GM19438 (cell line): Measurements from ENCODE around the gene CDK11A.
"Not testable (repeated sequence)": the region's sequence is repeated elsewhere in the genome, so short reads cannot be mapped to it uniquely, and the experiment has no call there.

ENCODE experiments used
- ATAC-seq: cut with Tn5 transposase; IDR thresholded peaks from one replicate; pipeline ENCODE4 v1.9.1; 2021; ENCODE audit warnings: low read depth; ENCODE audit not compliant: unreplicated experiment

The CDK11A gene

DNA sequence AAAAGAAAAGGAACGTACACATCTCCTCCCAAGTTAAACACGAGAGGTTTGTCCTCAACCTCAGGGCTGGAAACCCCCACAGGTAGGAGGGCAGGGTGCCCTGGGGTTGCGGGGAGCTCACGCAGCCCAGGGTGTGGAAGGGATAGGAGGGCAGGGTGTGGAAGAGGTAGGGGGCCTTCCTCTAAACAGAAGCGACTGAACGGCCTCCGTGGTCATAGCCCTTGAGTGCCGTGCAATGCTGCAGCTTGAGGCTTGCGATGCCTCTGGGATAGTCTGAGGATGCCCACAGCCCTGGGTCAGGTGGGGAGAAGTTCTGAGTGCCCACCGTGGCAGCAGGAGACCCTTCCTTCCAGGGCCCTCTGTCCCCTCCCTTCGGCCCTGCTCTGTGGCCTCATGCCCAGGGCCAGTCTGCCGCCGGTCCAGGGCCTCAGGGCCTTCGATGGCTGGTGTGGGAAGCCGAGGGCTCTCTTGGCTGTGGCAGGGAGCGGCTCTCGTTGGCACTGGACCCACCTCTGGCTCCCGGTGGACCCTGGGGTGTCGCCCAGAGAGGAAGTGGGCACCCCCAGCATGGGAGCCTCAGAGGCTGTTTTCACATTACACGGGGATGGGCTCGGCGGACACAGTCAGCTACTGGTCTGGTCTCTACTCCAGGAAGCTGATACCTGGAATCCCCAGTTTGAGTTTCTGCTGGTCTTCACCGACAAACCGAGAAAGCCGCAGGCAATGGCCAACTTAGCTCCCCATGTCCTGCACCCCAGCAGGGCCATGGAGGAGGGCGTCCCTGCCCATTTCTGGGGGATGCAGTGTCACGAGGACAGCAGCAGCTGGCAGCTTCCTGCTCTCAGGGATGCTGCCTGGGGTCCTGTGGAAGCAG, 59.0 kb downstream of the CDK11A start:
- ATAC-seq = no peak

DNA sequence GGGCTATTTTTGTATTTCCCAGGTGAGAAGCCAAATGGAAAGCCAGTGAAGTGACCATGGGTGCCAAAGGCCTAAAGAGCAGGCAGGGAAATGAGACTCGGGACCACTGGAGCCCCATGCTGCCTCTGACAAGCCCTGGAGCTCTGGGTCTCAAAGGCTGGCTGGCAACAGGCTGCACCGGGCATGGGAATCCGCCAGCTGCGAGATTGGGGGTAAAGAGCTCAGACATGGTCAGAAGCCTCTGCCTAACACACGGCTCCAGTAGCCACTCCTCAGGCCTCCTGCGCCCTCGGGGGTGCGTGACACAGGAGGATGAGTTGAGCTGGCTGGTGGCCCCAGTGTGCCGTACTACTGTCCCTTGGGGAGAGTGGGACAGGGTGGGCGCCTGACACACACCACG, 59.8 kb downstream of the CDK11A start:
- ATAC-seq = not testable (repeated sequence)

DNA sequence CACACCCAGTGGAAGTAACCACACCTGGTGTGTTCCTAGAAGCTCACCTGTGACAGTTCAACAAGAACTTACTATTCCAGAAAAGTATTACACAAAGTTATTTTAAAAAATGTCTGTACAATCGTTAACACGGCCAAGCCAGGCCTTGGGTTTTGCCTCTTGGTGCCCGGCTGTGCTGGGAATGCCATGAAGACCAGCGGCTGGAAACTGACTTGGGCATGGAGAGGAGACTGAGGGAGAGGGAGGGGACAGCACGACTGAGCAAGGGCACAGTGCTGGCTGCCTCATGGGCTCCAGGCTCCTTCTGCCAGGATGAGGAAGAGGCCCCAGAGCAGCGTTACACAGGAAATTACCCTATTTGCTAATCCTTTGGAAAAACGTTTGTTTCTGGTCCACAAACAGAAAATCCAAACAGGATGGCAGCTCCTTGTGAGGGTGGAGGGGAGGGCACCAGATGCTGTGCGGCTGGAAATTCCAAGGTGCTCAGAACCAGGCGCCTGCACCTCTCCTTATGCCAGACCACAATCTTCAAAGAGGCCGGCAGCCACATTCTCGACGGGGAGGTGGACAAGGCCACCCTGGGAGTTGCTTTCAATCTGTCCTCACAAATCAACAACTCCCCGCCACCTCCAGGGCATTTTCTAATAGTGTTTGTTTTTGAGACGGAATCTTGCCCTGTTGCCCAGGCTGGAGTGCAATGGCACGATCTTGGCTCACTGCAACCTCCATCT, 61.2 kb downstream of the CDK11A start:
- ATAC-seq = not testable (repeated sequence)

DNA sequence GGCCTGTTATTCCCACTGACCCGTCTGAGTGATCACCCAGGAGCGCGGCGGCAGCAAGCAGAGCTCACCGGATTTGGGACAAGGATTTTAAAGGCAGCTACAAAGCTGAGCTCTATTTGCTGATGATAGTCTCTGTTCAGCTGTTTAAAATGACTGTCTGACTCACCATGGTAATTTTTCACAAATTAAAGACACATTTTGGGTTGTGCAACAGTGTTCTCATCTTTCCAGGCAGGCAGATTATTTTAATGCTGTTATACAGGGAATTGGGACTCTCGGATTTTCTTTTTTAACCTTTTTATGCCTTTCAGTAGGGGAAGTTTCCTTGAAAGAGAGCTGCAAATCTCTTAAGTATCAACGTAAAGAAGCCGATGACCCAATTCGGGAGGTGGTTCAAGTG, 61.8 kb downstream of the CDK11A start:
- ATAC-seq = not testable (repeated sequence)

DNA sequence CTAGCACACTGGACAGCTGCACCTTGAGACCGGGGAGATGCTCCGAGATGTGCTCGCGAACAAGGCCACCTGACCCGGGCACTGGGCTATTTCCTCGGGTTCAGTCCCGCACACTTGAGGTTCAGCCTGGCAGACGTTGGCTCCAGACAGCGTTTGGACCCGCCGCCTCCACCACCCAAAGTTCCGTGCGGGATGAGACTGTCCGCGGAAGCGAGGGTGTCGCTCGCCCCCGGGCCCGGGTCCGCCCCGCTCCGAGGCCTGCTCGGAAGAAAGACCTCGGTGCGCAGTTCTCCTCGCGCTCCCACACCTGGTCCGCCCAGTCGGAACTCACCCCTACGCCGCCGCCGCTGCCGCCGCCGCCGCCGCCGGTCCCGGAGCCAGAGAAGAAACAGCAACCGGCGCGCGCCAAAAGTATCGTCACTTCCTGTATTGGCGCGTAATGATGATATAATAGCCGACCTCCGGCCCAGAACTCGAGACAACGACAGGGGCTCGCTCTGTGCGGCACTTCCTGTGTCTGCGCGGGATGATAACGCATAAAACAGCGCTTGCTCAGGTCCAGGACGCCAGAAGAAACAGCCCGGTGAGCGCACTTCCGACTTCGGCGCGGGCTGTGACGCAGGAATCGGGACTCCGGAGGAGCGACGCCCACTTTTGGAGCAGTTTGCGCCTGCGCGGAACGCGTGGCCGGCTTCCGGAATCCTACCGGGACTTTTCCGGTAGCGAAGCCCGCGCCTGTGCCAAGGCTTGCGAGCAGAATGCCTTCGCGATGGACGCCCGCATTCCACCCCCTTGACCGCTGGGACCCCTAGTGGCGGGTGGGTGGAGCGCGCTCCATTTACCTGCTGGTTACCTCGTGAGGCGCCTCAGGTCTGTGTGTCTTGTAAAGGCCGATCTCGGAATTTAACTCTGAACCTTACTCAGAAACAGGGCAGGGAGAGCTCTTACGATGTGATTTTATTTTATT, 65.3 kb downstream of the CDK11A start, which contains the start of gene CDK11B:
Gene CDK11B (minus strand): TSS at position 422 of the 967 bp plus-strand sequence. CDS start 1,519 bp downstream, outside the sequence.
- ATAC-seq = peak; percentile 83
